Measurements from ENCODE around the gene MAPK13. TPM values are rescaled to one million over a fixed set of nuclear protein-coding genes. Genes with fewer than 3 reads are reported as not detected.

Gene MAPK13
- total and polyA plus RNA-seq, 7 experiments from 2014 or later, result 27.0 to 53.1 (median 34.2) TPM

DNA sequence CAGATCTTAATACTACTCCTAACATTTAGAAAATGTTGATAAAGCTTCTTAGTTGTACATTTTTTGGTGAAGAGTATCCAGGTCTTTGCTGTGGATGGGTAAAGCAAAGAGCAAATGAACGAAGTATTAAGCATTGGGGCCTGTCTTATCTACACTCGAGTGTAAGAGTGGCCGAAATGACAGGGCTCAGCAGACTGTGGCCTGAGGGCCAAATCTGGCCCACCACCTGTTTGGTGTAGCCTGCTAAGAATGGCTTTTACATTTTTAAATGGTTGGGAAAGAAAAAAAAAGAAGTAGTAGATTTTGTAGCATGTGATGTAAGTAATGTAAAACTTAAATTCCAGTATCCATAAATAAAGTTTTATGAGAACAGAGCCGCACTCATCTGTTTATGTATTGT lies 19.4 kb upstream of the MAPK13 start:
- POLR2A ChIA-PET, result interaction anchor here (0.6 to 2.1 kb wide), 3 partner anchors 10 to 20 kb away, joined by 5 to 12 read pairs (median 11); partner anchors contain the start of gene MAPK13
- H3K27ac ChIP-seq (ENCODE audit: low read depth, low read length), result peak overlapping the region; percentile 69
- no peaks in the 10 kb centered on the region for H3K9me3 ChIP-seq (ENCODE audit: control insufficient read depth in 2 of 3, low read length in 3 of 3)
- Mint-ChIP-seq H3K4me3 (no peak overlapping the region), H3K36me3 (peaks cover 0 to 32% (median 14%) of the 10 kb centered on the region in 5 donors), H3K4me1 (peaks cover 36 to 88% (median 67%) of the 10 kb centered on the region in 7 donors), H3K9me3 (no peaks in the 10 kb centered on the region), H3K27ac (peak overlapping the region; percentile 13 to 98 (median 94)), H3K27me3 (no peaks in the 10 kb centered on the region)
- intact Hi-C loops (cut with micrococcal nuclease), result no loop called here
- peaks cover 0 to 17% (median 0%) of the 10 kb centered on the region in 3 experiments for H3K36me3 ChIP-seq (ENCODE audit: control insufficient read depth in 2 of 3, insufficient read depth in 3 of 3, low read length in 3 of 3)
- H3K4me1 ChIP-seq (ENCODE audit: control insufficient read depth in 2 of 2, insufficient read depth in 2 of 2, low read length in 2 of 2), result peaks cover 44 to 61% of the 10 kb centered on the region in 2 donors
- H3K4me3 ChIP-seq (ENCODE audit: low read length), result no peak overlapping the region
- ATAC-seq (no peak), DNase-seq (no peak)
- no peaks in the 10 kb centered on the region for H3K27me3 ChIP-seq (ENCODE audit: control insufficient read depth in 2 of 2, insufficient read depth in 2 of 2, low read length in 2 of 2)
- CTCF ChIA-PET, result interaction anchor here (0.9 to 3.1 kb wide), 2 partner anchors 13 to 16 kb away, joined by 3 to 17 read pairs; no protein-coding TSS in a partner anchor

DNA sequence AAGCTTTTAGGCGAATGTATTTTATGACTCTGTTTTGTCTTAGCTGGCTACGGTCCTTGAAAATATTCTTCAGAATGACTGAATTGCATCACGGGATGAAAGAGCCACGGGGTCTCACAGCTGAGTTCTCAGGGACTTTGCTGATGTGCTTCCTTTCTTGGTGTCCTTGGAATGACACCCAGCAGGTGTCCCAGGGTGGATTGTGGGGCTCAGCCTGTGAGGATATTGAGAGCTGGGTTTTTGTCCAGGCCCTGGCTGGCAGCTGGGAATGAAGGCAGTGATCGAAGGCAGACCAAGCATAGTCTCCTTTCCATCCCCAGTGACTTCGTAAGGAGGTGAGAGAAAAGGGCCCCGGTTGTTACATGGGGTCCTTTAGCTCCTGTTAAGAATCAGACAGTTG lies 18.8 kb upstream of the MAPK13 start:
- intact Hi-C loops (cut with micrococcal nuclease), result no loop called here
- Mint-ChIP-seq H3K27ac (peak overlapping the region in 8 of 9 donors; percentile 70 to 98 (median 84)), H3K27me3 (no peaks in the 10 kb centered on the region), H3K36me3 (peaks cover 0 to 38% (median 14%) of the 10 kb centered on the region in 5 donors), H3K9me3 (no peaks in the 10 kb centered on the region), H3K4me1 (peaks cover 41 to 90% (median 74%) of the 10 kb centered on the region in 7 donors), H3K4me3 (no peak overlapping the region)
- H3K4me1 ChIP-seq (ENCODE audit: control insufficient read depth in 2 of 2, insufficient read depth in 2 of 2, low read length in 2 of 2), result peaks cover 50 to 68% of the 10 kb centered on the region in 2 donors
- H3K9me3 ChIP-seq (ENCODE audit: control insufficient read depth in 2 of 3, low read length in 3 of 3), result no peaks in the 10 kb centered on the region
- CTCF ChIA-PET, result interaction anchor here (0.9 to 3.1 kb wide), 3 partner anchors 12 to 83 kb away, joined by 3 to 17 read pairs (median 3); partner anchors contain the start of gene MAPK14
- POLR2A ChIA-PET, result interaction anchor here (0.6 to 2.1 kb wide), 4 partner anchors 9 to 1438 kb away, joined by 3 to 12 read pairs (median 8); partner anchors contain the start of gene MAPK13
- no peaks in the 10 kb centered on the region for H3K27me3 ChIP-seq (ENCODE audit: control insufficient read depth in 2 of 2, insufficient read depth in 2 of 2, low read length in 2 of 2)
- no peak overlapping the region for H3K27ac ChIP-seq (ENCODE audit: low read depth, low read length)
- no peak for DNase-seq
- H3K4me3 ChIP-seq (ENCODE audit: low read length), result no peak overlapping the region
- H3K36me3 ChIP-seq (ENCODE audit: control insufficient read depth in 2 of 3, insufficient read depth in 3 of 3, low read length in 3 of 3), result peaks cover 0 to 13% (median 0%) of the 10 kb centered on the region in 3 experiments
- ATAC-seq, result no peak

DNA sequence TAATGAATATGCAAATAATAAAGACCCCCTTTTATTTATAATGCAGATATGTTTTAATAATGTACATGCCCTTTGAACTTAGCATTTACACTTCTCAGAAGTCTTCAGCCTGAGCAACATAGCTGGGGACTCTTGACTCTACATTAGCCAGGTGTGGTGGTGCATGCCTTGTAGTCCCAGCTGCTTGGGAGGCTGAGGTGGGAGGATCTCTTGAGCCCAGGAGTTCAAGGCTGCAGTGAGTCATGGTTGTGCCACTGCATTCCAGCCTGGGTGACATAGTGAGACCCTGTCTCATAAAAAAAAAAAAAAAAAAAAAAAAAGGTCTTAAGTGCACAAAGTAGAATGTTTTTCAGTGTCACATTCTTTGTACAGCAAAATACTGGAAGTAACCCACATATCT lies 17.3 kb upstream of the MAPK13 start:
- POLR2A ChIA-PET, result interaction anchor here (0.8 to 1.1 kb wide), 4 partner anchors 8 to 271 kb away, joined by 3 to 4 read pairs (median 3); no protein-coding TSS in a partner anchor
- ATAC-seq (no peak), DNase-seq (no peak)
- no peaks in the 10 kb centered on the region for H3K27me3 ChIP-seq (ENCODE audit: control insufficient read depth in 2 of 2, insufficient read depth in 2 of 2, low read length in 2 of 2)
- H3K4me3 ChIP-seq (ENCODE audit: low read length), result no peak overlapping the region
- Mint-ChIP-seq H3K36me3 (peaks cover 0 to 40% (median 12%) of the 10 kb centered on the region in 5 donors), H3K4me3 (peak overlapping the region in 1 of 10 donors; percentile 47), H3K9me3 (no peaks in the 10 kb centered on the region), H3K4me1 (peaks cover 53 to 95% (median 79%) of the 10 kb centered on the region in 7 donors), H3K27me3 (no peaks in the 10 kb centered on the region), H3K27ac (peak overlapping the region in 7 of 9 donors; percentile 39 to 100 (median 89))
- no peaks in the 10 kb centered on the region for H3K9me3 ChIP-seq (ENCODE audit: control insufficient read depth in 2 of 3, low read length in 3 of 3)
- peaks cover 0 to 3% (median 0%) of the 10 kb centered on the region in 3 experiments for H3K36me3 ChIP-seq (ENCODE audit: control insufficient read depth in 2 of 3, insufficient read depth in 3 of 3, low read length in 3 of 3)
- intact Hi-C loops (cut with micrococcal nuclease), result no loop called here
- no peak overlapping the region for H3K27ac ChIP-seq (ENCODE audit: low read depth, low read length)
- CTCF ChIA-PET, result interaction anchor here (1.1 to 3.1 kb wide), 2 partner anchors 10 to 18 kb away, joined by 3 to 17 read pairs; no protein-coding TSS in a partner anchor
- peaks cover 63 to 74% of the 10 kb centered on the region in 2 donors for H3K4me1 ChIP-seq (ENCODE audit: control insufficient read depth in 2 of 2, insufficient read depth in 2 of 2, low read length in 2 of 2)

DNA sequence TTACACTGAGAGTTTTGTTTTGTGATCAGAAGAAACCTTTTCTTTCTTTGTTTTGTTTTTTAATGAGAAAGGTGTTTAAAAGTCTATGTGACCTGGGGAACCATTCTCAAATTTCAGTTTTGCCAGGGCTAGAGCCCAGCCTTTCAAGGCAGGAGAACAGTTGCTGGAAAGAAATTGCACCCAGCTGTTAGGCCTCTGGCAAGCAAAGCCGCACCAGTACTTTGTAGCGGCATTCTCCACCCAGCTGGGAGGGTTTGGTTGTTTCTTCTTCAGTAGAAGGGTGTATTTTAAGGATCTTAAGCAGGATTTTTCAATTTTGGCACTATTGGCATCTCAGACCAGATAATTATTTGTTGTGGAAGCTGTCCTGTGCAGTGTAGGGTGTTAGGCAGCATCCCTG lies 16.6 kb upstream of the MAPK13 start:
- Histone ChIP-seq H3K4me3 (ENCODE audit: low read length) (no peak overlapping the region), H3K27me3 (ENCODE audit: control insufficient read depth in 2 of 2, insufficient read depth in 2 of 2, low read length in 2 of 2) (no peaks in the 10 kb centered on the region), H3K9me3 (ENCODE audit: control insufficient read depth in 2 of 3, low read length in 3 of 3) (no peaks in the 10 kb centered on the region), H3K4me1 (ENCODE audit: control insufficient read depth in 2 of 2, insufficient read depth in 2 of 2, low read length in 2 of 2) (peaks cover 64 to 74% of the 10 kb centered on the region in 2 donors), H3K36me3 (ENCODE audit: control insufficient read depth in 2 of 3, insufficient read depth in 3 of 3, low read length in 3 of 3) (no peaks in the 10 kb centered on the region), H3K27ac (ENCODE audit: low read depth, low read length) (no peak overlapping the region)
- POLR2A ChIA-PET, result interaction anchor here (1.1 kb wide), 1 partner anchor 13 kb away, joined by 3 read pairs; no protein-coding TSS in a partner anchor
- Mint-ChIP-seq H3K36me3 (peaks cover 0 to 40% (median 8%) of the 10 kb centered on the region in 5 donors), H3K27me3 (no peaks in the 10 kb centered on the region), H3K4me3 (peak overlapping the region in 7 of 10 donors; percentile 21 to 81 (median 47)), H3K9me3 (no peaks in the 10 kb centered on the region), H3K27ac (peak overlapping the region; percentile 15 to 100 (median 87)), H3K4me1 (peaks cover 59 to 95% (median 79%) of the 10 kb centered on the region in 7 donors)
- CTCF ChIA-PET, result interaction anchor here (1.1 to 3.1 kb wide), 2 partner anchors 9 to 19 kb away, joined by 3 to 17 read pairs; no protein-coding TSS in a partner anchor
- intact Hi-C loops (cut with micrococcal nuclease), result no loop called here
- DNase-seq (no peak), ATAC-seq (no peak)

DNA sequence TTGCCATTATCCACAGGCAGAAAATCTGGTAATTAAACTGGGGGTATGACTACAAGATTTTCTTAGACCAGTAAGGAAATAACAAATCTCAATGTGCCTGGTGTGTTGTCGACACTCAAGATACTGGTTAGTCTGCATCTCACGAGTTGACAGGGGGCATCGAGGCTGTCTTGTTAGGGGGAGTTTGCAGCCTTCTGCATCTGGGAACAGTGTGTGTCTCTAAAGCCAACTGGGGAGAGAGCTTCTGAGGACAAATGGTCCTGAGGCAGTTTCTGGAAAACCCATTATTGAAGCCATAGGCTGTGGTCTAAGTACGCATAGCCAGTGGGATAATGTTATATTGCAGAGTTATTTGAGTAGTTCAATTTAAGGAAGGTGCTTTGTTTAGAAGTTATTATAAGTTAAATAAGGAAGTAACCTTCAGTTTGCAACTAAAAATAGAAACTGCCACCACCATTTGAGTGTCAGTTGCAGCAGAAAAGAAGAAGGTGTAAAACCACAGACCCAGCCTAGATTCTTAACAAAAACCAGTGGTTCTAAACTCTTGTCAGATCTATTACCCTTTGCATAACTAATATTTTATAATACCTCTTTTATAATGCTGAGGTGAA lies 15.4 kb upstream of the MAPK13 start:
- ATAC-seq, result peak; percentile 20
- H3K4me3 ChIP-seq (ENCODE audit: low read length), result no peak overlapping the region

DNA sequence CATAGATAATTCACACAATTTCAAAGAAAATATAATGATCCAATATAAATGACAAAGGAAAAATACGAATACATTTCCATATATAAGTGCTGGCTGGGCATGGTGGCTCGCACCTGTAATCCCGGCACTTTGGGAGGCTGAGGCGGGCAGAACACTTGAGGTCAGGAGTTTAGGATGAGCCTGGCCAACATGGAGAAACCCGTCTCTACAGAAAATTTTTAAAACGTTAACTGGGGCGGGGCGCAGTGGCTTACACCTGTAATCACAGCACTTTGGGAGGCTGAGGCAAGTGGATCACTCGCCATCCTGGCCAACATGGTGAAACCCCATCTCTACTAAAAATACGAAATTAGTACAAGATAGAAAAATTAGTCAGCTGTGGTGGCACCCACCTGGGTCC lies 14.9 kb upstream of the MAPK13 start:
- H3K27ac ChIP-seq (ENCODE audit: low read depth, low read length), result peak overlapping the region; percentile 54
- H3K4me1 ChIP-seq (ENCODE audit: control insufficient read depth in 2 of 2, insufficient read depth in 2 of 2, low read length in 2 of 2), result peaks cover 70 to 74% of the 10 kb centered on the region in 2 donors
- no peak overlapping the region for H3K4me3 ChIP-seq (ENCODE audit: low read length)
- ChIA-PET POLR2A (interaction anchor here (0.6 to 1.1 kb wide), 5 partner anchors 10 to 20 kb away, joined by 3 to 6 read pairs (median 4); no protein-coding TSS in a partner anchor), CTCF (interaction anchor here (0.7 to 1.0 kb wide), 2 partner anchors 20 to 88 kb away, joined by 4 to 5 read pairs; partner anchors contain the start of gene MAPK14)
- DNase-seq (no peak), ATAC-seq (no peak)
- H3K27me3 ChIP-seq (ENCODE audit: control insufficient read depth in 2 of 2, insufficient read depth in 2 of 2, low read length in 2 of 2), result no peaks in the 10 kb centered on the region
- H3K9me3 Mint-ChIP-seq, result no peaks in the 10 kb centered on the region
- H3K27ac Mint-ChIP-seq, result peak overlapping the region; percentile 29 to 100 (median 91)
- peaks cover 61 to 95% (median 80%) of the 10 kb centered on the region in 7 donors for H3K4me1 Mint-ChIP-seq
- H3K27me3 Mint-ChIP-seq, result no peaks in the 10 kb centered on the region
- H3K36me3 ChIP-seq (ENCODE audit: control insufficient read depth in 2 of 3, insufficient read depth in 3 of 3, low read length in 3 of 3), result no peaks in the 10 kb centered on the region
- peak overlapping the region in 8 of 10 donors; percentile 63 to 82 (median 80) for H3K4me3 Mint-ChIP-seq
- intact Hi-C loops (cut with micrococcal nuclease), result no loop called here
- no peaks in the 10 kb centered on the region for H3K9me3 ChIP-seq (ENCODE audit: control insufficient read depth in 2 of 3, low read length in 3 of 3)
- H3K36me3 Mint-ChIP-seq, result peaks cover 0 to 43% (median 6%) of the 10 kb centered on the region in 5 donors

More for the DNA sequence above, 15.4 kb upstream of the MAPK13 start:
- Mint-ChIP-seq H3K4me1 (peaks cover 58 to 95% (median 79%) of the 10 kb centered on the region in 7 donors), H3K4me3 (peak overlapping the region; percentile 63 to 82 (median 76)), H3K36me3 (peaks cover 0 to 43% (median 6%) of the 10 kb centered on the region in 5 donors), H3K27ac (peak overlapping the region; percentile 49 to 100 (median 91)), H3K9me3 (no peaks in the 10 kb centered on the region), H3K27me3 (no peaks in the 10 kb centered on the region)
- H3K27ac ChIP-seq (ENCODE audit: low read depth, low read length), result peak overlapping the region; percentile 54
- CTCF ChIA-PET, result interaction anchor here (0.7 kb wide), 1 partner anchor 19 kb away, joined by 4 read pairs; no protein-coding TSS in a partner anchor
- H3K9me3 ChIP-seq (ENCODE audit: control insufficient read depth in 2 of 3, low read length in 3 of 3), result no peaks in the 10 kb centered on the region
- DNase-seq, result peak in 4 of 9 donors; percentile 32 to 46 (median 44)
- no peaks in the 10 kb centered on the region for H3K27me3 ChIP-seq (ENCODE audit: control insufficient read depth in 2 of 2, insufficient read depth in 2 of 2, low read length in 2 of 2)
- H3K36me3 ChIP-seq (ENCODE audit: control insufficient read depth in 2 of 3, insufficient read depth in 3 of 3, low read length in 3 of 3), result no peaks in the 10 kb centered on the region
- intact Hi-C loops (cut with micrococcal nuclease), result no loop called here
- POLR2A ChIA-PET, result interaction anchor here (0.6 to 1.0 kb wide), 3 partner anchors 10 to 817 kb away, joined by 3 to 4 read pairs (median 3); partner anchors contain the start of gene DEF6
- H3K4me1 ChIP-seq (ENCODE audit: control insufficient read depth in 2 of 2, insufficient read depth in 2 of 2, low read length in 2 of 2), result peaks cover 65 to 74% of the 10 kb centered on the region in 2 donors

All from naive thymus-derived CD4-positive, alpha-beta T cell (primary cell).